ENCODE data around the gene BCAS3.

- TF ChIP-seq TAF1 (IDR thresholded peaks at IDR 0.05; ENCODE audit: borderline replicate concordance, low read depth, low read length): no peak
- TF ChIP-seq POLR2AphosphoS5 (IDR thresholded peaks at IDR 0.05; ENCODE audit: low read depth, low read length): no peak
These were observed 478.1 kb downstream of the BCAS3 start for GRCh38 chr17:61155590-61156237.
